ENCODE measurements around the gene NUTM2F.
"Not testable (repeated sequence)": the region's sequence is repeated elsewhere in the genome, so short reads cannot be mapped to it uniquely, and the experiment has no call there.

Gene NUTM2F

DNA sequence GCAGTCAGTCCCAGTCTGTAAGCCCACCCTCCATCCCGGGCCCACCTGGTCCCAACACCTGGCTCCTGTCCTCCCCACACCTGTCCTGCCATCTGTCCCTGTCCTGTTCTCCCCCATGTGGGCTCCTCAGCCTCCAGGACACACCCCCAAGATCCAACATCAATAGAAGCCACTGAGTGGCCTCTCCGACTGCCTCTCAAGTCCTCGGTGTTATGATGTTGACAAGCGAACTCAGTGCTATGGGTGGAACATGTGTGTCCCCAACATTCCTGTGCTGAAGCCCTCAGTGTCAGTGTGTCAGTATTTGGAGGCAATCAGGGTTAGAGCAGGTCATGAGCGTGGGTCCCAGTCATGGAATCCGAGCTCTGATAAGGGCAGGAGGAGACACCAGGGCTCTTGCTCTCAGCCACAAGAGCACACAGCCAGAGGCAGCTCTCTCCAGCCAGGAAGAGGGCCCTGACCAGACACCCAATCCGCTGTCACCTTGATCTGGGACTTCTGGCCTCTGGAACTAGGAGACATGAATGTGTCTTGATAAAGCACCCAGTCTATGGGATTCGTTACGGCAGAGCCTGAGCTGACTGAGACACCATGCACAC, 6.0 kb downstream of the NUTM2F start:
- not testable (repeated sequence) for DNase-seq (ENCODE audit: low read depth); H3K4me3 ChIP-seq (ENCODE audit: control insufficient read depth, low read depth, low read length)

DNA sequence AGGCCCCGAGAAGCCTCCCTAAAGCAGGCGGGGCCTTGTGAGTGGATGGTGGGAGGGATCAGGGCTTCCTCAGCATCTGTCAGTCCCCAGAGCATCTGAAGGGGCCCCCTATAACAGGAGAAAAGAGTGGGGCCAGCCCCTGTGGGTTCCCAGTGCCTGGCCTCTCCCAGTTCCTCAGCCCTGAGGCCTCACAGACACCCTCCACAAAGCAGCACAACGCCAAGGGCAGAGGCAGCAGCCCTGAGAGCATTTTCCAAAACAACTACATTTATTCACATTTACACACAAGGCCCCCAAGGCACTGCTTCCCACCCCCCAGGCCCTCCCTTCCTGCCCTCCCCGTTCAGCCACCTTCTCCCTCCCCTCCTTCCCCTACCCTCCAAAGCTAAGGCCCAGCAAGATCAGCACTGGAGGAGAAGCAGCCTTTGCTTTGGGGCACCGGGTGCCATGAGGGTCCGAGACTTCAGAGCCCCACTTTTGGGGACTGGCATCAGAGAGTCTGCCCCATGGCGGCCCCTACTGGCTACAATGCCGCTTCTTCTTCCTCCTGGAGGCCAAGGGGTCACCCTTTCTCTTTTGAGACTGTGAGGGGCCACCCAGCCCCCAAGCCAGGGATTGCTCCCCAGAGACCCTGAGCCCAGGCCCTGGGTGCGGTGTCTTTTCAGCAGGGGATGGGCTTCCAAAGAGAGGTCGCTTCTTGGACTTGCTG, 10.3 kb downstream of the NUTM2F start:
- not testable (repeated sequence) for DNase-seq (ENCODE audit: low read depth); H3K4me3 ChIP-seq (ENCODE audit: control insufficient read depth, low read depth, low read length)

DNA sequence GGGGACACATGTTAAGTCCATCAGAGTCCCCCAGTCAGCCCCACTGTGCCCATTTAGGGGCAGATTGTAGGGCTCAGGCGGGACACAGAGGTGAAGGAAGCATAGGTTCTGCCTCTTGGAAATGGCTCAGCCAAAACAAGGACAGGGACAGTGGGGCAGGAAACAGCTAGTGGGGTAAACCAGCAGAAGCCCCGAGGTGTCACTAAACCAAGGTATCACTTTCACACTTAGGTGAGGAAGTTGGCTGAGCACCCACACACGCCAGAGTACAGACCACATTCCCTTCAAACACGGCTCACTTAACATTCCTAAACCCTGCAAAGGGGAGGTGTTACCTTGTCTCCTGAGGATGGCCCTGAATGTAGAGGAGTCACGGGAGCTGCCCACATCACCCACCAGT, 12.2 kb downstream of the NUTM2F start:
- not testable (repeated sequence) for DNase-seq (ENCODE audit: low read depth); H3K4me3 ChIP-seq (ENCODE audit: control insufficient read depth, low read depth, low read length)

DNA sequence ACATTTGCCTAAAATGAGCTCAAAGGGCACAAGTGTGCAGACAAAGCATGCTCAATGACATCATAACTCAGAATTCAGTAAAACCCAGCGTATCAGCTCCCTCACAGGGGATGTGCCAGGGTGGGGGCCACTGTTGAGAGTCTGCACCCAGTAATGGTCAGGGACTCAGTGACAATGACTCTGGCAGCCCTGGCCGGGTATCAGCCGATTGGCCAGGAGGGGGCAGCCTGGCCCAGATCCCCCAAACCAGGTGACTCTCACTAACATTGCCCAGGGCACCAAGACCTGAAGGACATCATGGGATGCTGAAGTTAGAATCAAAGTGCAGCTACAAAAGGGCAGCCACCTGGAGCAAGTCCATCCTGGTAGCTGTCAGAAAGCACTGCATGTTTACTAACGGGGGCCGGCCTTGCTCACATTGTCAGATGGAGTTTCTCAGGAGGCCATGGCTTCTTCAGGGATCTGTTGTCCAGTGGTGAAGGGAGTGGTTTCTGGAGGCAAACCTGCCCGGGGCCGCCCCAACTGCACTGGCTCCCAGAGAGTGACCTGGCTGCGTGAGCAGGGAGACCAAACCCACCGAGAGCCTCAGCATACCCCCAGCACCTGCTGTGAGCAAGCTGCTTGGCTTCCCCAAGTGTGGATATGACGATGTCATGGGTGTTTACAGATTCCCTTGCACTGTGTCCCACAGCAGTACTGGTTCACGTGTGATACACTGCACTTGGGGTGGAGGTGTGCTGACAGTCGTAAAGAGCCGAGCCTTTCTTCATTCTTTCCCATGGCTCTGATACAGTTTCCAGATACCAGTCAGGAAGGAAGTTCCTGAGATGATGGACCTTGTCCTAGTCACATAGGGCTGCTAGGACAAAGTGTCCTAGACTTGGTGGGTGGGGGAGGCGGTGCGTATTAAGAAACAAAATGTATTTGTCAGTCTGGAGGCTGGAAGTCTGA, 13.1 kb downstream of the NUTM2F start:
- H3K4me3 ChIP-seq (ENCODE audit: control insufficient read depth, low read depth, low read length); DNase-seq (ENCODE audit: low read depth): not testable (repeated sequence)

DNA sequence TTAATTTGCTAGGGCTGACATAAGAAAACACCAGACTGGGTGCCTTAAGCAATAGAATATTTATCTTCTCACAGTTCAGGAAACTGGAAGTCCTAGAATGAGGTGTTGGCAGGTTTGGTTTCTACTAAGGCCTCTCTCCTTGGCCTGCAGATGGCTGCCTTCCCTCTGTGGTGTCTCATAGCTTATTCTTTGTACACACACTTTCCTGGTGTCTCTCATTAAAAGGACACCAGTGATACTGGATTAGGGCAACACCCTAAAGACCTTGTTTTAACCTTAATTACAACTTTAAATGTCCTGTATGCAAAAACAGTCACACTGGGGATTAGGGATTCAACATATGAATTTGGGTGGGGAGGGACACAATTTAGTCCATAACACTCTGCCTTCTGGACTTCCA, 25.1 kb downstream of the NUTM2F start:
- no peak for DNase-seq (ENCODE audit: low read depth)
- no peak overlapping the region for H3K4me3 ChIP-seq (ENCODE audit: control insufficient read depth, low read depth, low read length)
- TF ChIP-seq, protein P1, sequence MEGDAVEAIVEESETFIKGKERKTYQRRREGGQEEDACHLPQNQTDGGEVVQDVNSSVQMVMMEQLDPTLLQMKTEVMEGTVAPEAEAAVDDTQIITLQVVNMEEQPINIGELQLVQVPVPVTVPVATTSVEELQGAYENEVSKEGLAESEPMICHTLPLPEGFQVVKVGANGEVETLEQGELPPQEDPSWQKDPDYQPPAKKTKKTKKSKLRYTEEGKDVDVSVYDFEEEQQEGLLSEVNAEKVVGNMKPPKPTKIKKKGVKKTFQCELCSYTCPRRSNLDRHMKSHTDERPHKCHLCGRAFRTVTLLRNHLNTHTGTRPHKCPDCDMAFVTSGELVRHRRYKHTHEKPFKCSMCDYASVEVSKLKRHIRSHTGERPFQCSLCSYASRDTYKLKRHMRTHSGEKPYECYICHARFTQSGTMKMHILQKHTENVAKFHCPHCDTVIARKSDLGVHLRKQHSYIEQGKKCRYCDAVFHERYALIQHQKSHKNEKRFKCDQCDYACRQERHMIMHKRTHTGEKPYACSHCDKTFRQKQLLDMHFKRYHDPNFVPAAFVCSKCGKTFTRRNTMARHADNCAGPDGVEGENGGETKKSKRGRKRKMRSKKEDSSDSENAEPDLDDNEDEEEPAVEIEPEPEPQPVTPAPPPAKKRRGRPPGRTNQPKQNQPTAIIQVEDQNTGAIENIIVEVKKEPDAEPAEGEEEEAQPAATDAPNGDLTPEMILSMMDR (IDR thresholded peaks at IDR 0.05; ENCODE audit: control insufficient read depth, insufficient read depth, low read depth, low read length, missing control alignments): no peak

DNA sequence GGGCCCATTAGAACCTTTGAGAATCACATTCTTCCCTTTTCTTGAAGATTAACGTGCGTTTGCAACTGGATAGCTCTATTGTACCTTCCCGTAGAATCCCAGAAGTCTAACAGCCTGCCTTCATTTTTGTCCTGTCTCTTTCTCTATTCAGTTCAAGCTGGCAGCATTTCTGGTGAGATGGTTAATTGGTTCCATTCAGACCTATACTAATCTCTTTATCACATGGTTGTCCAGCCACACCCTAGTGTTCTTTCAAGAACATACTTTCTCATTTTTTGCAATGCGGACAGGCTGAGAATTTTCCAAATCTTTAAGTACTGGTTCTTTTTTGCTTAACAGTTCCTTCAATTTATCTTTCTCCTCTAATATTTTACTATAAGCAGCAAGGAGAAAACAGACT, 26.0 kb downstream of the NUTM2F start:
- no peak for DNase-seq (ENCODE audit: low read depth)
- TF ChIP-seq, protein P1 (IDR thresholded peaks at IDR 0.05; ENCODE audit: control insufficient read depth, insufficient read depth, low read depth, low read length, missing control alignments): no peak

DNA sequence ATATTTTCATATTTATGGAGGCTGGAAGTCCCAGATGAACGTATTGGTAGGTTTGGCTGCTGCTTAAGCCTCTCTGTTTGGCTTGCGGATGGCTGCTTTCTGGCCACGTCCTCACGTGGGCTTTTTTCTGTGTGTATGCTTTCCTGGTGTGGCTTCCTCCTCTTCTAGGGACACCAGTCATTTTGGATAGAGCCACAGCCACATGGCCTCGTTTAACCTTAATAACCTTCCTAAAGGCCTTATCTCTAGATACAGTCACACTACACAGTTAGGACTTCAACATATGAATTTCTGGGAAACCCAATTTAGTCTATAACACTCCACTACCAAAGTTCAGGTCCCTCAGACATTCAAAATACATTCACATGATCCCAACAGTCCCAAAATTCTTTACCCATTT, 26.9 kb downstream of the NUTM2F start:
- no peak overlapping the region for H3K4me3 ChIP-seq (ENCODE audit: control insufficient read depth, low read depth, low read length)
- TF ChIP-seq, protein P1 (IDR thresholded peaks at IDR 0.05; ENCODE audit: control insufficient read depth, insufficient read depth, low read depth, low read length, missing control alignments): no peak
- DNase-seq (ENCODE audit: low read depth): no peak

More for the DNA sequence above, 26.0 kb downstream of the NUTM2F start:
- no peak overlapping the region for H3K4me3 ChIP-seq (ENCODE audit: control insufficient read depth, low read depth, low read length)

DNA sequence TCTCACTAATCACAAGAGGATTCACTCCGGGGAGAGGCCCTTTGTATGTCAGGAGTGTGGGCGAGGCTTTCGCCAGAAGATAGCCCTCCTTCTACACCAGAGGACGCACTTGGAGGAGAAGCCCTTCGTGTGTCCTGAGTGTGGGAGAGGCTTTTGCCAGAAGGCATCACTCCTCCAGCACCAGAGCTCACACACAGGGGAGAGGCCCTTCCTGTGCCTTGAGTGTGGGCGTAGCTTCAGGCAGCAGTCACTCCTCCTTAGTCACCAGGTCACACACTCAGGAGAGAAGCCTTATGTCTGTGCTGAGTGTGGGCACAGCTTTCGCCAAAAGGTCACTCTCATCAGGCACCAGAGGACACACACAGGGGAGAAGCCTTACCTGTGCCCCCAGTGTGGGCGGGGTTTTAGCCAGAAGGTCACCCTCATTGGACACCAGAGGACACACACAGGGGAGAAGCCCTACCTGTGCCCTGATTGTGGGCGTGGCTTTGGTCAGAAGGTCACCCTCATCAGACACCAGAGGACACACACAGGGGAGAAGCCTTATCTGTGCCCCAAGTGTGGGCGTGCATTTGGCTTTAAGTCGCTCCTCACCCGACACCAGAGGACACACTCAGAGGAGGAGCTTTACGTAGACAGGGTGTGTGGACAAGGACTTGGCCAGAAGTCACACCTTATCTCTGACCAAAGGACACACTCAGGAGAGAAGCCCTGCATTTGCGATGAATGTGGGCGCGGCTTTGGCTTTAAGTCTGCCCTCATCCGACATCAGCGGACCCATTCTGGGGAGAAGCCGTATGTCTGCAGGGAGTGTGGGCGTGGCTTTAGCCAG, 27.8 kb downstream of the NUTM2F start:
- H3K4me3 ChIP-seq (ENCODE audit: control insufficient read depth, low read depth, low read length): no peak overlapping the region
- DNase-seq (ENCODE audit: low read depth): no peak
- TF ChIP-seq, protein P1 (IDR thresholded peaks at IDR 0.05; ENCODE audit: control insufficient read depth, insufficient read depth, low read depth, low read length, missing control alignments): no peak
